TTC549 (cell line): ENCODE results near the gene CPVL.

ENCODE experiments used
- FAIRE-seq: peaks from 2 replicates; lab custom pipeline; 2012; peaks lifted over from hg19 to GRCh38; lab: Jason Lieb, UNC

CPVL gene

DNA sequence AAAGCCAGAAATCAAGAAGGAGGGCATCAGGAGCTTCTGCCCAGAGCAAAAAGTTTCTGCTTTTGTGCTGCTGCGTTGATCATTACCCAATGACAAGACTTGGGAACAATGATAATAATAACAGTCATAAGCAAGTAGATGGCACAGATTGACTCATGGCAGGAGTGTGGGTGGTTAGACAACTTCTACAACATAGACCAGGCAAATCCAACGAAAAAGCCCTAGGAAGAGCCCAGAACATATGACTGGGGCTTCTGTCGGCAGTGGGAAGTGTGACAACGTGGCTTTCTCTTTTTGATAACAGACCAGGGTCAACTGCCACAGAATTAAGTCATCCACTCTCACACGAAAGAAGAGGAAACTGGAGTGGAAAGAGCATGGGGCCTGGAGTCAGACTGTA is 102.8 kb downstream of the CPVL start:
- no peak for FAIRE-seq

DNA sequence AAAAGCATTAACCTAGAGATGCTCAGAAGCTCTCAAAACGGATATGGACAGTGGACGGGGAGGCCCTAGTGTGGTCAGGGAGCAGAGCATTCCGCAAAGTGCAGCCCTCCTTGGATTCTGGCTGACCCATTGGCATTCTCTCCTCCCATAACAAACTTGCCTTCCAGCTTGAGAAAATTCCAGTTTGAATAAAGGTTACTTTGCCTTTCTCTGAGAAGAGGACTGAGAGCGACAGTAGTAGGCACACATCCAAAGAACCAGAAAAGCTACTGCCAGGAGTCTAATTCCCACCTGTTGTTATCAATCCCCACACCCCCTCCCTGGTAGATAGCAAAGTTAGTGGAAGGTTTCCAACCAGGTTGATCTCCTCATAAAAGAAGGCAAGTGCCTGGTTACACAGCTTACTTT is 103.5 kb downstream of the CPVL start:
- FAIRE-seq: no peak

DNA sequence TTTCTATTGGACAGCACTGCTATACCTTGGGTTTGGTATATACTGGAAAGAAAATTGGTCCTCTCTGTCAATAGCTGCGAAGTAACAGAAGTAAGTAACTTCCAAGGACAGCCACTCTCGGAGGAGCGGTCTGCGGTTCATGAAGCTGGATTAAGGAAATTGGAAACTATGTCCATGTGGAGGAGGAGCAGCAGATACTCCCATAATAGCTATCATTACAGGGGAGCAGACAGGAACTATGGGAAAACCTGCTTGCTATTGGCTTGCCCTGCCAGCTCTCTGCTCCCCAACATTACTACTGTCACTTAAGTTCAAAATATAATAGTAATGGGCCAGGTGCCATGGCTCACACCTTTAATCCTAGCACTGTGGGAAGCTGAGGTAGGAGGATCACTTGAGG is 104.3 kb downstream of the CPVL start:
- no peak for FAIRE-seq

DNA sequence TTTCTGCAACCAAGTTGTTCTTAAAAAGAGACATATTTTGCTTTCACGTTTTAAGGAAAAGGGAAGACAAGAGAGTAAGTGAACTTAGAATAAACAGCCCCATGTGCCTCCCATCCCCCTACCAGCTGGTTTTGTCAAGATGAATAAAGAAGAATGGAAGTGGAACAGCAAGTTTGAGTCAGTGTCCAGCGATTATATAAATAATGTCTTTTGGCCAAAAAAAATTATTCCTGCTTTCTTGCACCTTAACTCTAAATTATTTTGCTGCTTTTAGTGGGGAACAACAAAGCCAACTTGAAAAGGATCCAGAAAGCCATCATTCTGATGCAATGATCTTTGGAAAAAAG is 105.8 kb downstream of the CPVL start:
- no peak for FAIRE-seq

DNA sequence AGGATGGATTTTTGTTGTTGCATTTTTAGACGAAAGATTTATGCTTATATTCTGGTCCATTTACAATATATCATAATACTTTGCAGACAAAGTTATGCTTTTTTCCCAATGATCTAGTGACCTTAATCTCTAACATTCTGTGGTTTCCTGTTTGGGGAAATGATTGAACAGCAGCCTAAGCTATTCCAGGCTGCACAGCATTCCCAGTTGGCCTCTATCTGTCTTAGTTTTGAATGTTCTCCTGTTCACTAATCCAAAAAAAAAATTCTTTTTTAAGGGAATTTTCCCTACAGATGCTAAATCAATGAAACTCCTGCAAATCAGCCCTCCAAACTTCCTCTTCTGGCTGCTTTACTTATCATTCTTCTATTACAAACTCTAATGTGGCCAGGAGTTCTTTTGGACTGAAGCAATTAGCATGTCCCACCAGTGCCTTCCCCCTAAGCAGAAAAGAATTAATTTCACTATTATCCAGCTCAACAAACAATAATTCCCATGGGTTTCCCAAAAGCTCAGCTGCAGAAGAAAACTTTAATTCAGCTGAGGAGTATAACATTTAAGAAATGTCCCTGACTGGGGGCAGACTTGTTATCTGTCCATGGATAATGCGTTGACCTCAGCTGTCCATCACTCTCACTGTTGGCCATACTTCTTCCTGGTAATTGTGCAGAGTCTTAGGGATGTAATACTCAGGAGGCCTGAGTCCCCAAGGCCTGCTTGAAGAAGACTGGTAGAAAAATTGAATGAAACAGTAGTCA is 106.3 kb downstream of the CPVL start:
- FAIRE-seq: no peak

DNA sequence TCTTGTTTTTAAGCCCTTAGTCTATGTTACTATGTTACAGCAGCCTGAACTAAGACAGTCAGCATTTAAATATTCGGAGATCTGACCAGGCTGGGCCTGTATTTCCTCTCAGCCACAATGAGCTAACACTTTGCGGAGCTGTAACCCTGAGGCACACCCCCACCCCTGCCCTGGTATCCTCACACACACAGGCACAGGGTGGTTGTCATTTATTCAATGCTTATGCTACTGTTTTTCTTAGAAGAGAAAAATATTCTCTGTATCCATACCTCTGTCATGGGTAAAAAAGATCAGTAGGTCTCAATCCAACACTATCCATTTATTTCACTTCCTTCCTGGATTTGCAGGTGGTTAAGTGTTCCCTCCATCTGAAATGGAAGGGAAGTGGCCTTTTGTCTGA is 107.9 kb downstream of the CPVL start:
- no peak for FAIRE-seq

DNA sequence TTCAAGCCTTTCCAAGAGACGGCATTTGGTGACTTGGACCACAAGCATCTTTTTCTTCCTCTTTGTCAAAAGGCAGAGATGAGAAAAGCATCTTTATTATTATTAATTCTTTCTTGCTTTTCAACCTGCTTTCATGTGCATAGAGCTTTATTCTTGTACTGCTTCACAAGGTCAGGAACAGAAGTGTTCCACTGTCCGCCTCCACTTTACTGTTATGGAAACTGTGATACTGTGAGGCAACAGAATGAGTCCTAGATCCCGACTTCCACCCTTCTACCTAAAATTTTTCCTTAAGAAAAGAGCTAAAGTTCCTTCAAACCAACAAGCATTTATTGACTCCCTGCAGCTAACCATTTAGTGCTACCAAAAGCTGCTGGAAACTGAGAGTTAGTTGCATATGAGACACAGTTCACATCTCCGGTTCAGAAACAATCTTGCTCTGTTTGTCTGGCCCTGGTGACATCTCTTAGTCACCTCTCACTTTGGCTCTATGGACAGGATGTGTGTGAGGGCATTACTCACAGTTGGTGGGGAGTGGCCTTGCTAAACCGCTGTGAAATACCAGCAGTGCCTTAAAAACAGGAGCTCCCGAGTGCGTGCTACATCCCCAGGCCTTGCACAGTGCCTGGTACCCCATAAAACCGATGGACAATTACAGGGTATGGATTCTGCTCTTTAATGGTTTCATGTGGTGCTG is 111.1 kb downstream of the CPVL start:
- FAIRE-seq: no peak

- FAIRE-seq: no peak
These were observed 112.8 kb downstream of the CPVL start for GRCh38 chr7:29033584-29033983.

DNA sequence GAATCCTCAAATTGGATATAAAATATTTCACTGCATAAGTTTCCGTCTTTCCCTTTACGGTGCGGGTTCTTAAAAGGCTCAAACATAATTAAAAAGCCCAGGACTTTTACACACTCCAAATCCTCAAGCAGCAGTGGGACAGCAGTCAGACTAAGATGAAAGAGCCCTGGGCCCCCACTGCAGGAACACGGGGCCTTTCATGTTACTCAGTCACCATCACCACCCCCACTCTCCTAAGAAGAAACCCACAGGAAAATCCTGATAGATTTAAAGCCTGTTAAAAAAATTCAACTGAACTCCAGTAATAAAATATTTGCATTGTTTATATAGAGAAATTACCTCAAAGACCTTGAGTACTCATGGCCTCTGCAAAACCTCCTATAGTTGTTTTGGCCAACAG is 114.2 kb downstream of the CPVL start:
- no peak for FAIRE-seq

GRCh38 chr7:29030781-29031275 is 115.5 kb downstream of the CPVL start:
- FAIRE-seq: no peak

DNA sequence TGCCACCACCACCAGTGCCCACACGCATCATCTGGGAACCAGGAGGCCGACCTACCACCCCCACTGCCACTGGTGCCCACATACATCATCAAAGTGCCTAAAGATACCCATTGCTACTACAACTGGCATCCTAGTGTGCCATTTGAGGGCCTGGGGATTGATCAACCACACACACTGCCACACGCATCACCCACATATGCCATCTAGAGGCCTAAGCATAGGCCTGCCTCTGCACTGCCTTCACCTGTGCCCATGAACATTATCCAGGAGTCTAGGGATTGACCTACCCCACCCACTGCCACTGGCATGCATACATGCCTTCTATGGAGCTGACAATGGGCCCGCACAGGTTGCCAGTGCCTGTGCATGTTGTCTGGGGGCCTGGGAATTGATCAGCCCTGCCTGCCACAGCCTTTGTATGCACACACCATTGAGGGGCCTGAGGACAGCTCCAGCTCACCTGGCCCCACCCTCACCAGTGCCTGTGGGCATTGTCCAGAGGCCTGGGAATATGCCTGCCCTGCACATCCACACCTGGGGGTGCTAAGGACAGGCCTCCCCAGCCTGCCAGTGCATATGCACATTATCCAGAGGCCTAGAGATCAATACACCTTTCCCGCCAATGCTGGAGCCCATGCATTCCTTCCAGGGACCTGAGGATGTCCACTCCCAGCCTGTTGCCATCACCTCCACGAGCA is 123.9 kb downstream of the CPVL start:
- no peak for FAIRE-seq

DNA sequence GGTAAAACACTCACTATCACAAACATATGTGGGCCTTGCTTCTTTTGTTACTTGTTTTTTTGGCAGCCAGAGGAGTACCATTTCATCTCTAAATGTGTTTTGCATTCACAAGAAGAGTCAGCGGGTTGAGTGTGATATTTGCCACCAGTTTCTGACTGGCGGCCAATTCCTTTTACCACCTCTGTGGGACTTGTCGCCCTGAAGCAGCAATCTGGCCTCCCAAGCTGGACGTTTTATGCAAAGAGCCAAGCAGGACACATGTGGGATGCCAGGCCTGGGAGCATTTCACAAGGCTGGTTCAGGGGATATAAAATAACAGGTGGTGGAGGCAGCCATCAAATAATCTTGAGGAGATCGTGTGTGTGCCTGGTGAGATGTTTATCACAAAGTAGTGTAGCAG is 126.4 kb downstream of the CPVL start:
- no peak for FAIRE-seq

DNA sequence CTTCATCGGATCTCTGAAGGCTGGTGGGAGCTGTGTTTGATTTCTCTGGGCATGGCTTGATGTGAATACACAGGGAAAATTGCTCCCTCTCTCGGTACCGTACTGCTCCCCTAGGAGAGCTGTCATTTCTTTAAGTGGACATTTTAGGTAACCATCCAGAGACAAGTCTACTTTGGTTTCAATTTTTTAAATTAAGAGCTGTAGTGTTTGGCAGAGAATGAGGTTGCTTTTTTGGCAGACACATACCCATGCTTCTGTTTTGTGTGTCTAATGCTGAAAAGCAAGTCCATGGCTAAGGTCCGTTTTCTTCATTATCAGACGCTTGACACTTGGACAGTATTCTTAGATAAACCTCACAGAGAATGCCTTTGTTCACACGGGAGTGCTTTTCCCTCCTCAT is 127.0 kb downstream of the CPVL start:
- FAIRE-seq: no peak

- FAIRE-seq: no peak
These were observed 128.6 kb downstream of the CPVL start for GRCh38 chr7:29017713-29018112.

- no peak for FAIRE-seq
These were observed 131.6 kb downstream of the CPVL start for GRCh38 chr7:29014725-29015124.

DNA sequence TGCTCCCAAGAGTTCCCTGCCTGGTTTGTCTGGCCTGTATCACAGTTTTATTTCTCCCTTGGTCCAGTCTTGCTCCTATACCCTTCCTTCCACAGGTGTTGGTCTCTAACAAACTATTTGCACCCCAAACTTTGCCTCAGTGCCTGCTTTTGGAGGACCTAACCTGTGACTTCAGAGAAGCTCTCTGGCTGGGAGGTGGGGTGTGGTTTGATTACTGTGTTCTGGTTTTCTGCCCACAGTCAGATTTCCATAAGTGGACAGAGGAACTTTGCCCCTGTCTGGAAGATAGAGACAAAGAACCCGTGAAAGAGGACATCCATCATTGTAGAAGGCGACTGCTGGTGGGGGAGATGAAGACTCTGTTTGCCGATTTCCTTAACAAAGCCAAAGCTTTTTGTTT is 132.4 kb downstream of the CPVL start:
- FAIRE-seq: no peak

DNA sequence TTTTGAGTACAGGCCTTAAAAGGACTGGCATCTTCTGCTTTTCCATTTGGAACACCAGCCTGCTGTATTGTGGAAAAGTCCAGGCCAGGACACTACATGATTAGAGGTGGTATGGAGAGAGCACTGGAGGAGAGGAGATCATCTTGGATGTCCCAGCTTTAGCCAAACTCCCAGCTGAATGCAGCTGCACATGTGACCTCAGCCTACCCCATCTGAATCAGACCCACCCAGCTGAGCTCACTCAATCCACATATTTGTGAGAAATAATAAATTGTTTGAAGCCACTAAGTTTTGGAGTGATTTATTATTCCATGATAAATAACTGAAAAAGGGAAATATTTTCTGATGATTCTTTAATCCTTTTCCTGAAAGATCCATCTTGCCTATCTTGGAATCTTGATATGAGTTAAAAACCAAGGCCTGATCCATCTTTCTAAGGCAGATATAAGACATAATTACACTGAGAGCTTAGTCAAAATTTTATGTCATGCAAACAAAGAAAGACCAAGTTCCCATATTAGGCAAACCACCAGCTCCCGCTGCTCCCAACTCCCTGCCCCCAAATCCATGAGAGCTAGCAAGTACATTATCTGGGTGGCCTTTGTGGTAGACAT is 133.1 kb downstream of the CPVL start:
- no peak for FAIRE-seq

DNA sequence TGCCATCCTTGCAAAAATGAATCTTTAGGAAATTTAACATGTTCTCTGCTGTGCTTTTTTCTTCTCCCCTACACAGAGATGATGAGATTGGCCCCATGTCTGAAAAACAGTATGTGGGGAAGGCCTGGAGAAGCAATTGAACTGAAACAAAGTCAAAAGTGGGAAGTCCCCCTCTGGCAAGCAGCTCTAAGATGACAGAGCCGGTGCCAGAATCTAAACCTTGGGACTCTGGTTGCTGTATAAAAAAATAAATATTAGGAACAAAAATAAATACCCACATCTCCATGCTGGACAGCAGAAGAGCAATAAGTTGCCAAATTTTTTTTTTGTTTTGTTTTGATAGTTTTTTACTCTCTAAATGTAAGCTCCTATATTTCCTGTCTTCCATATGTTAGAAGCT is 136.4 kb downstream of the CPVL start:
- no peak for FAIRE-seq

DNA sequence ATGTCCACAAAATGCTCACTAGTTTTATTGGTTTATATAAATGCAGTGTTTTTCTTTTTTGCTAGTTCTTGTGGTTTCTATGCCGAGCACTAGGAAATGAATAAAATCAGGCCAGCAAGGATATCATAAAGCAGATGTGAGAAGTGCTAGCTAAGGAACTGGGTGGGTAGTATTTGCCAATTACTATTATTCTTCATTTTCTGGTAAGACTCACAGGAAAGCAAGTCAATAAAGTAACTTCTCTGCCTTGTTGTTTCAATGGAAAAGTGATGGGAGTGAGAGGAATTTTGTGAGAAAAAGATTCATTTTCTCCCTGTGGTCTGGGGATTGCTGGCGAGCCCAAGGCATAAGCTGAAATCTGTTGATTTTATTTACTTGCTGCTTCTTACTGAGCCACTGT is 137.7 kb downstream of the CPVL start:
- FAIRE-seq: no peak

- FAIRE-seq: no peak
These were observed 139.2 kb downstream of the CPVL start for GRCh38 chr7:29007127-29007526.

- no peak for FAIRE-seq
These were observed 140.5 kb downstream of the CPVL start for GRCh38 chr7:29005829-29006228.

DNA sequence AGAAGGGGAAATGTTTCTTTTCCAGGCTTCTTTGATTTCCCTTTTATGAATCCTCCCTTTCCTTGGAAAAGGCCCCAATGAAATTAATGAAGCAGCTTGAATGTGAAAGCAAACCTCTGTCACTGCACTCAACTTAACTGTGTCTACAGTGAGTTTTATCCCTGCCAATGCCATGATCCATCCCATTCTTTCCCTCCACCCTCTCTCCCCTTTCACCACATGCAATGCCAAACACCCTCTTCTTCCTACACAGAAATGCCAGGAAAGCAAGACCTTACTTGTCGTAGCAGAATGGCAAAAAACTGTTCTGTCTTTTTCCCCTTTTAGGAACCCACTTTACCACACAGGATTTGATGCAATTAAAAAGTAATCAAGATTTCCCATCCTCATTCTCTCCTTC is 140.9 kb downstream of the CPVL start:
- FAIRE-seq: no peak

GRCh38 chr7:29003703-29004102 is 142.6 kb downstream of the CPVL start:
- FAIRE-seq: no peak
